ENCODE measurements around the gene ZBED4.

The ZBED4 gene

GRCh38 chr22:49861642-49862495 is 8.2 kb downstream of the ZBED4 start:
- TF ChIP-seq CTCF (IDR thresholded peaks at IDR 0.05; ENCODE audit: extremely low read depth, missing control alignments), result no peak
- DNase-seq (ENCODE audit: low spot score), result no peak

DNA sequence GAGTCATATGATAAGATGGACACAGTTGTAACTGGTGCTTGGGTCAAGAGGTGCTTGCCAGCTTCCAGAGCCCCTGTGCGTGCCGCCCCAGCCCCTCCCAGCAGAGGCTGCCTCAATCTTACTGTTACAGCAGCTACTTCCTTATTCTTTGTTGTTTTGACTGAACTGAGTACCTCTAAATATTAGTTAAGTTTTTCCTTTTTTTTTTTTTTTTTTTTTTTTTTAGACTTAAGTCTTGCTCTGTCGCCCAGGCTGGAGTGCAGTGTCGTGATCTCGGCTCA is 8.8 kb downstream of the ZBED4 start:
- DNase-seq (ENCODE audit: low spot score), result no peak
- TF ChIP-seq CTCF (IDR thresholded peaks at IDR 0.05; ENCODE audit: extremely low read depth, missing control alignments), result no peak

GRCh38 chr22:49863931-49864330 is 10.3 kb downstream of the ZBED4 start:
- TF ChIP-seq CTCF (IDR thresholded peaks at IDR 0.05; ENCODE audit: extremely low read depth, missing control alignments), result no peak
- DNase-seq (ENCODE audit: low spot score), result no peak

DNA sequence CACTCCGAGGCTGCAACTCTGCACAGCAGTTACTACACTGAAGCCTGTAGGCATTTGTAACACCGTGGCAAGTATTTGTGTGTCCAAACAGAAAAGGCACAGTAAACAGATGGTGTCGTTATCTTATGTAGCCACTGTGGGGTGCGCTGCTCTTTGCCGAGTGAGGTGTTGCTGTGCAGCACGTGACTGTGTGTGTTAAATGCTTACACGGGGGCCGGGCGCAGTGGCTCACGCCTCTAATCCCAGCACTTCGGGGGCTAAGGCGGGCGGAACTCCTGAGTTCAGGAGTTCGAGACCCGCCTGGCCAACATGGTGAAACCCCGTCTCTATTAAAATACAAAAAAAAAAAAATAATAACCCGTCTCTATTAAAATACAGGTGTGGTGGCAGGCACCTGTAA is 11.5 kb downstream of the ZBED4 start:
- no peak for TF ChIP-seq CTCF (IDR thresholded peaks at IDR 0.05; ENCODE audit: extremely low read depth, missing control alignments)

DNA sequence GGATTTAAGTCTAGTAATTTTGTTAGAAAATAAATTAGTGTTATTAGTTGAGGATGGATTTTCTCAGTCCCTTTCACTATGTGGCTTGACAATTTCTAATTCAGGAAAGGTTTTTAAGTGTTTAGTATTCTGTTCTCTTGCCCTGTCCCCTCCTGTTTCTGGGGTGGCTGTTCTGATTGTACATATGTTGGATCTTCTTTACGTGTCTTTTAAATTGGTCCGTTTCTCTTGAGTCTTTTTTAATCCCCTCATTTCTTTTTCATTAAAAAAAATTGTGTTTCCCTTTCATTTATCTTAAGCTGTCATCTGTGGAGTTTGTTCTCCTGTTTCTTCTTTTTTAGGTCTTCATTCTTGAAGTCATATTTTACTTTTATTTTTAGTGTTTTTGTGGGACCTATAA is 12.5 kb downstream of the ZBED4 start:
- TF ChIP-seq CTCF (IDR thresholded peaks at IDR 0.05; ENCODE audit: extremely low read depth, missing control alignments), result no peak
- no peak for DNase-seq (ENCODE audit: low spot score)

More for the DNA sequence above, 11.5 kb downstream of the ZBED4 start:
- no peak for DNase-seq (ENCODE audit: low spot score)

DNA sequence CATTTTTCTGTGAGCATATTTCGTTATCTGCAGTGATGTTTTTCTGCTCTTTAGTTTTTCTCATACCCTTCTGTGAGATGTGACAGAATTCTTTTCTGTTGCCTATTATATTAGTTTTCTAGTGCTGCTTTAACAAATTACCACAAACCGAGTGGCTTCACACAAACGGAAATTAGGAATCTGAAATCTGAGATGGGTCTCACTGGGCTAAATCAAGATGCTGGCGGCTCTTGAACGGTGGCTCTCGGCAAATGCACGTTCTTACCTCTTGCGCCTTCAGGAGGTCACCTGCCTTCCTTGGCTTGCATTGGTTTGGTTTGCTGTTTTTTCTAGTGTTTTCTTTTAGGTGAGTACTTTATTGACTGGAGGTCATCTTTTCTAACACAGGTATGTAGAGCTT is 13.0 kb downstream of the ZBED4 start:
- TF ChIP-seq CTCF (IDR thresholded peaks at IDR 0.05; ENCODE audit: extremely low read depth, missing control alignments), result no peak
- DNase-seq (ENCODE audit: low spot score), result no peak

- no peak for DNase-seq (ENCODE audit: low spot score)
- no peak for TF ChIP-seq CTCF (IDR thresholded peaks at IDR 0.05; ENCODE audit: extremely low read depth, missing control alignments)
These were observed 13.9 kb downstream of the ZBED4 start for GRCh38 chr22:49867303-49868265.
